ENCODE data around the gene EMC6.
A peak's percentile ranks its signal among the peaks of the same experiment; 100 is the strongest.

EMC6 gene

GRCh38 chr17:3657588-3657869 is 11.1 kb upstream of the EMC6 start:
- no peak for TF ChIP-seq CTCF (conservative IDR thresholded peaks at IDR 0.05)
- no peak for TF ChIP-seq ZFX (IDR thresholded peaks at IDR 0.05)
- H3K27ac ChIP-seq, result no peak overlapping the region

- no peak overlapping the region for H3K27ac ChIP-seq
- TF ChIP-seq ZFX (IDR thresholded peaks at IDR 0.05), result no peak
- no peak for TF ChIP-seq CTCF (conservative IDR thresholded peaks at IDR 0.05)
Measured at GRCh38 chr17:3657874-3658783, 10.5 kb upstream of the EMC6 start.

GRCh38 chr17:3658784-3659449 is 9.7 kb upstream of the EMC6 start:
- H3K27ac ChIP-seq, result peak overlapping the region; percentile 85
- TF ChIP-seq ZFX (IDR thresholded peaks at IDR 0.05) (no peak), CTCF (conservative IDR thresholded peaks at IDR 0.05) (no peak)

- peak overlapping the region; percentile 85 for H3K27ac ChIP-seq
Measured at GRCh38 chr17:3659541-3660111, 9.0 kb upstream of the EMC6 start.

GRCh38 chr17:3660311-3660891 is 8.2 kb upstream of the EMC6 start:
- H3K27ac ChIP-seq, result peak overlapping the region; percentile 85
- TF ChIP-seq ZFX (IDR thresholded peaks at IDR 0.05), result peak; percentile 92
- TF ChIP-seq CTCF (conservative IDR thresholded peaks at IDR 0.05), result no peak

More at GRCh38 chr17:3659541-3660111, 9.0 kb upstream of the EMC6 start:
- TF ChIP-seq ZFX (IDR thresholded peaks at IDR 0.05), result no peak
- no peak for TF ChIP-seq CTCF (conservative IDR thresholded peaks at IDR 0.05)

- H3K27ac ChIP-seq, result no peak overlapping the region
- TF ChIP-seq CTCF (conservative IDR thresholded peaks at IDR 0.05) (no peak), ZFX (IDR thresholded peaks at IDR 0.05) (no peak)
Measured at GRCh38 chr17:3663102-3664011, 5.3 kb upstream of the EMC6 start.
